ENCODE data around the gene KRTAP16-1.
A peak's percentile ranks its signal among the peaks of the same experiment; 100 is the strongest.

The KRTAP16-1 gene

GRCh38 chr17:41329279-41329948 lies 20.3 kb upstream of the KRTAP16-1 start:
- H3K9me3 ChIP-seq (ENCODE audit: severe bottlenecking) = no peaks in the 10 kb centered on the region
- DNase-seq (ENCODE audit: low spot score) (no peak), ATAC-seq (ENCODE audit: low read depth) (peak; percentile 79)
- no peaks in the 10 kb centered on the region for H3K36me3 ChIP-seq (ENCODE audit: low read depth)
- no peaks in the 10 kb centered on the region for H3K27me3 ChIP-seq (ENCODE audit: insufficient read depth, poor library complexity, severe bottlenecking)
- peak; percentile 78 for TF ChIP-seq CTCF (IDR thresholded peaks at IDR 0.05; ENCODE audit: poor library complexity, severe bottlenecking)
- H3K27ac ChIP-seq (ENCODE audit: poor library complexity, severe bottlenecking) = no peak overlapping the region
- no peaks in the 10 kb centered on the region for H3K4me1 ChIP-seq (ENCODE audit: insufficient read depth, poor library complexity, severe bottlenecking)
- no peak overlapping the region for H3K4me3 ChIP-seq (ENCODE audit: severe bottlenecking)

- no peak for TF ChIP-seq CTCF (IDR thresholded peaks at IDR 0.05; ENCODE audit: poor library complexity, severe bottlenecking)
- ATAC-seq (ENCODE audit: low read depth) (no peak), DNase-seq (ENCODE audit: low spot score) (no peak)
- Histone ChIP-seq H3K27me3 (ENCODE audit: insufficient read depth, poor library complexity, severe bottlenecking) (no peaks in the 10 kb centered on the region), H3K27ac (ENCODE audit: poor library complexity, severe bottlenecking) (no peak overlapping the region), H3K36me3 (ENCODE audit: low read depth) (no peaks in the 10 kb centered on the region), H3K4me1 (ENCODE audit: insufficient read depth, poor library complexity, severe bottlenecking) (no peaks in the 10 kb centered on the region), H3K9me3 (ENCODE audit: severe bottlenecking) (no peaks in the 10 kb centered on the region), H3K4me3 (ENCODE audit: severe bottlenecking) (no peak overlapping the region)
Measured at GRCh38 chr17:41328207-41328606, 19.1 kb upstream of the KRTAP16-1 start.

- Histone ChIP-seq H3K27me3 (ENCODE audit: insufficient read depth, poor library complexity, severe bottlenecking) (no peaks in the 10 kb centered on the region), H3K27ac (ENCODE audit: poor library complexity, severe bottlenecking) (no peak overlapping the region), H3K36me3 (ENCODE audit: low read depth) (no peaks in the 10 kb centered on the region), H3K4me3 (ENCODE audit: severe bottlenecking) (no peak overlapping the region), H3K4me1 (ENCODE audit: insufficient read depth, poor library complexity, severe bottlenecking) (no peaks in the 10 kb centered on the region), H3K9me3 (ENCODE audit: severe bottlenecking) (no peaks in the 10 kb centered on the region)
- no peak for ATAC-seq (ENCODE audit: low read depth)
- TF ChIP-seq CTCF (IDR thresholded peaks at IDR 0.05; ENCODE audit: poor library complexity, severe bottlenecking) = no peak
- no peak for DNase-seq (ENCODE audit: low spot score)
Measured at GRCh38 chr17:41327411-41328120, 18.5 kb upstream of the KRTAP16-1 start.

GRCh38 chr17:41326173-41327145 lies 17.4 kb upstream of the KRTAP16-1 start:
- Histone ChIP-seq H3K4me1 (ENCODE audit: insufficient read depth, poor library complexity, severe bottlenecking) (no peaks in the 10 kb centered on the region), H3K27ac (ENCODE audit: poor library complexity, severe bottlenecking) (no peak overlapping the region), H3K4me3 (ENCODE audit: severe bottlenecking) (no peak overlapping the region), H3K27me3 (ENCODE audit: insufficient read depth, poor library complexity, severe bottlenecking) (no peaks in the 10 kb centered on the region), H3K9me3 (ENCODE audit: severe bottlenecking) (no peaks in the 10 kb centered on the region), H3K36me3 (ENCODE audit: low read depth) (no peaks in the 10 kb centered on the region)
- no peak for TF ChIP-seq CTCF (IDR thresholded peaks at IDR 0.05; ENCODE audit: poor library complexity, severe bottlenecking)
- DNase-seq (ENCODE audit: low spot score) = no peak
- no peak for ATAC-seq (ENCODE audit: low read depth)

Data from RWPE2 (cell line).